CD4-positive, alpha-beta T cell treated with Interleukin-6 for 4 hours (primary cell): ENCODE results near the gene CPNE1.
"Not testable (repeated sequence)": the region's sequence is repeated elsewhere in the genome, so short reads cannot be mapped to it uniquely, and the experiment has no call there.

ENCODE experiments used
- DNase-seq: peaks from one replicate; pipeline ENCODE4 v3.0.0-alpha.2; 2020; ENCODE audit warnings: mixed read lengths

CPNE1 gene

GRCh38 chr20:35697696-35698297 is 33.1 kb upstream of the CPNE1 start:
- no peak for DNase-seq

GRCh38 chr20:35695978-35696377 is 31.3 kb upstream of the CPNE1 start:
- no peak for DNase-seq

DNA sequence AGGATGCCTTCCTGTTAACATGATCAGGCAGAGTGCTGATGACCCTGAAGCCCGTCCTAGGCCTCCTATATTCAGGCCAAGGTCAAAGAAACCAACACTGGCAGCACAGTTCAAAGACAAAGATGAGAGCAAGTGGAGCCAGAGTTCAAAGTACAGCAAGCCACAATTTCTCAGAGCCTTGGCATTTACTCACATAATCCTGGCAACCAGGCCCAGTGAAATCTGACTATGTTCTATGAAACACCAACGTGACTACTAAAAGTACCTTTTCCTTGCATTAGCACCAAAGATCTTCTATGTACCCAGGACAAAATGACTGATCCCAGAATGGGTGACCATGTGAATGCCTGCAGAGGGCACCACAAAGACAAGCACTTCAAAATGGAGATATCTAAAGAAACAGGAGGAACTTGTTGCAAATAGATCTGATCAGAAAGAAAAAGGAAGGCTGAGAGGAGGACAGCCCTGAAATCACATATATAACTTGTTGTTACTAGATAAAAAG is 30.6 kb upstream of the CPNE1 start:
- no peak for DNase-seq

DNA sequence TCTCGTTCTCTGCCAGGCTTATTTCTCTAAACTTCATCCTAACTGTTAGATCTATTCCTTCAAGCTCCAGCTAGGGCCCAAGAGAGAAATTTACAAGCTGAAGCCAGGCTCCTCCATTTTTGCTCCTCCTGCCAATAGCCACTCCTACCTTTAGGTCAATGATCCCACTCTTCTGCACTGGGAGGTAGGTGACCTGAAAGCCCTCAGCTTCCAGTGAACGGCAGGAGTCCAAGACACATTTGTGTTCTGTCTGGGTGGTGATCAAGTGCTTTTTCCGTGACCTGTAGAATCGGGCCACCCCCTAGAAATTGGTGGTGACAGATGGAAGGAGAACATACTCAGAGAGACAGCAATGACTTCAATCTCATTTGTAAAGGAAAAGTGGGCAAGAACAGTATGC is 25.6 kb upstream of the CPNE1 start:
- DNase-seq, result no peak

GRCh38 chr20:35686872-35687271 is 22.2 kb upstream of the CPNE1 start:
- not testable (repeated sequence) for DNase-seq

- DNase-seq, result not testable (repeated sequence)
These were observed 20.7 kb upstream of the CPNE1 start for GRCh38 chr20:35685368-35685767.

DNA sequence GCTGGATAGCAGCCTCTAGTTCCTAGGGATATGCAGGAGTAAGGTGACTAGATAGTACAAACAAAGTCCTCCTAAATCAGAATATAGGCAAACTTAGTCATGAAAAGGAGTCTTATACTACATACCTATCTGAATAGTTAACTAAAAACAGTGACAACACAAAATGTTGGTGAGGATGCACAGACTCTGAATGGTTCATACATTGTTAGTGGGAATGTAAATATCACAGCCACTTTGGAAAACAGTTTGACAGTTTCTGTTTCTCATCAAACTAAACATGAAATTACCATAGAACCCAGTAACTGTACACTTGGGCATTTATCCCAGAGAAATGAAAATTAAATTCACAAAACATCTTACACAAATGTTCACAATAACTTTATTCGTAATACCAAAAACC is 17.3 kb upstream of the CPNE1 start:
- no peak for DNase-seq

DNA sequence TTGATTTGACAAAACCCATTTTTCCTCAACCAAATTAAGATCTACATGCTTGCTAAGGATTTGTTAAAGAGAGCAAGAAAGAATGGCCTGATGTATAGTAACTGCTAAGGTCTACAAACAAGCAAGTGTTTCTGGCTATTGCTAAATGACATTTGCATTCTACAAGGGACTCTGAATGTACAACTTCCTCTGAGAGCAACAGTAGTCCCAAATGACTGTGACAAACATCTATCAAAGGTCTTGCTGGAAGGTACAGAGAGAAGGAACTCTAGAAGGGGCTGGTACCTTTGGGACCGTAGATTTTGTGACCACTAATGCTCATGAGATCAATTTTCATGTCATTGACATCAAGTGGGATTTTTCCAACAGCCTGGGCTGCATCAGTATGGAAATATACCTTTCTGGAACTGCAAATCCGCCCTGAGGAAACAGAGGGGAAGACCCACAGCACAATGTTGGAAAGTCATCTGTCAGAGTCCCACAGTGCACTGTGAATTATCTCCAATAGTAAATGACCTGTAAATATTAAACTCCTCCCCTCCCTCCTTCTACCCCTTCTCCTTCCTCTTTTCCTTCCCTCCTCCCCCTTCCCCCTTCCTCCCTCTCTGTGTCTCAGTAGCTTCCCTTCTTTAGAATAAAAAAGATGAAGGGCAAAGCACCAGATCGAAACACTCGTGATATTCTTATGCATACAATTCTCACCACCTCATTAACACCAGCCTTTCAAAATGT is 15.9 kb upstream of the CPNE1 start:
- DNase-seq, result no peak

DNA sequence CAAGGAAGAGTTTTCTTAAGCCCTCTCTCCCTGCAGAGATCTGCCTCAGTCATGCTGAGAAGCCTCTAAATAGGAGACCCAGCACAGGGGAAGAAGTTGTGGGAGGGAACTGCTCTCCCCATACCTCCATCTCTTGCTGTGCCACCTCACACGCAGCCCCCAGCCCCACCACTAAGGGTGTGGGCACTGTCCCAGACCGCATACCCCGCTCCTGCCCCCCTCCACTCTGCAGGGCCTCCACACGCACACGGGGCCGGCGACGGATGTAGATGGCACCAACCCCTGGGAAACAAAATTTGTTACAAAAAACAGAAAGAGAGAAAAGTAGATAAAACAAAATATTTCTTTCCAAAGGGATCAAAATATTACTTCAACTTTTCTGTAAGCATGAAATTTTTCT is 10.2 kb upstream of the CPNE1 start:
- no peak for DNase-seq

DNA sequence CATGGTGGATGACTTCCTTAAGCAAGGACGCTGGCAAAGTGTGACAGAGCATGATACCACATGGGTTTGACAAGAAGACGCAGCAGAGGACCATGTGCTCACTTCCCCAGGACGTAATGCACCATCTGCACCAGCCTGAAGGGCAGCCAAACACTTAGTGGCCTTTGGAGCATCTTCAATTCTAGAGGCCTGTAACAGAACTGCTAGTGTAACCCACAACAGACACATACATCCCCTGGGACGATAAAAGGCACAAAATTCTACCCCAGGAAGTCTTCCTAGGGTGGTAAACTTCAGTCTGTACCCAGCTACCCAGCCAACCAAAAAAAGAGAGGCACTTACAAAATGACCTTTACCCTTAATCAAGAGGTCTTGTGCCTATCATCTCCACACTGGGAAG is 9.2 kb upstream of the CPNE1 start:
- no peak for DNase-seq

DNA sequence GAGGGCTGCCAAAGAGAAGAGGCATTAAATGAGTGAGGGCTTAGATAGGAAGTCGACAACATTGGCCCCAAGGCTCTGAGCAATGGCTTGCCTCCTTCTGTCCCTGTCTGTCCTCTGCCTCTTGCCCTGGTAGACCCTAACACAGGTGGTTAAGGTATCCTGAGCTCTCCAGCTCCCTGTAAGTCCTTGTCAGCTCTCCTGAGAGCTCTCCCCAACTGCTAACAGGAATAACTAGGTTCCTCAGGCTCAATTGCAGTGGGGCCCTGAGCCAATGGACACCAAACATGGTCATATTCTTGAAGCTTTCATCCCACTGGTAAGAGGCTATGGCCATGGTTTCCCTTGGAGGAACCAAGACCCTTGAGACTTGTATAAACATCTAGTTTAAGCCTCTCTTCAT is 5.0 kb upstream of the CPNE1 start:
- DNase-seq, result no peak

- DNase-seq, result no peak
These were observed 4.5 kb upstream of the CPNE1 start for GRCh38 chr20:35669221-35669620.

- no peak for DNase-seq
These were observed 1.2 kb upstream of the CPNE1 start for GRCh38 chr20:35665949-35666288.

DNA sequence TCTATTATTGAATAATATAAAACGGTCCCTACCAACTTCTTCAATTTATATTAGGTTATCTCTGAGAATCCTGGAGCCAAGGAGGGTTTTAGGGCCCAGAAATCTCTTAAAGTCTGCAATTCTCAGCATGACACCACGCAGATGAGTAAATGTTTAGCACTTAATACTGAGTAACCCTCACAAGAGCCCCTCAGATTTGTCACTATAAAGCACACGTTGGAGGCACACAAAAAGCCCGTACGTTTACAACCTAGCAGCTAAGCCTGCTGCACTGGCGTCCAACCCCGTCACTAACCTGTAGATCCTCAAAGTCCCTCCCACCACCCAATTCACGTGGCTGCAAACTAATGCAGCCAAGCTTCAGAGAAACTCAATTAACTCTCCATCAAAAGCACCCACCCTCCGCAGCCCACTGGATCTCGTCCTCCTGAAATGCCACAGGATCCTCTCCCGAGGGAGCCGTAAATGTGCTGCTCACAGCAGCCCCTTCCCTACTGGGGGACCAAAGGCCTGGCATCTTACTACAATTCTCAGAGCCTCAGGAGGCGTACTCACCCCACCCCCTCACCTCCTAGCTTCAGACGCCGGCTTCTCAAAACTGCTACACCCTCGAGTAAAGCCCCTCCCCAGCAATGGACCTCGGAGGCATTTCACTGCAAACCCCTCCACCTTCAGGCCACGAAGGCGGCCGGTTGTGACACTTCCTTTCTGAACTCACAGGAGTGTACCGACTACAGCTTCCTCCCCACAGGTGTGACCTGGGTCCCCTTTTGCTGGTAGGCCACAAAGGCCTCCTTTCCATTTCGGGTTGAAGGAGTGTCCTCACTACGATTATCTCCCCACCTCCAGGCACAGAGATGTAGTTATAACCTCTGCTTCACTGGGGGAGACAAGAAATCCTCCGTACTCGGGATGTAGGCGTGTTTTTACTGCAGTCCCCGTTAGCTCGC is 909 bp downstream of the CPNE1 start:
- peak; percentile 63 for DNase-seq

GRCh38 chr20:35662551-35662950 is 2.1 kb downstream of the CPNE1 start:
- no peak for DNase-seq

GRCh38 chr20:35661908-35662307 is 2.8 kb downstream of the CPNE1 start:
- DNase-seq, result no peak

GRCh38 chr20:35661053-35661452 is 3.6 kb downstream of the CPNE1 start:
- no peak for DNase-seq

DNA sequence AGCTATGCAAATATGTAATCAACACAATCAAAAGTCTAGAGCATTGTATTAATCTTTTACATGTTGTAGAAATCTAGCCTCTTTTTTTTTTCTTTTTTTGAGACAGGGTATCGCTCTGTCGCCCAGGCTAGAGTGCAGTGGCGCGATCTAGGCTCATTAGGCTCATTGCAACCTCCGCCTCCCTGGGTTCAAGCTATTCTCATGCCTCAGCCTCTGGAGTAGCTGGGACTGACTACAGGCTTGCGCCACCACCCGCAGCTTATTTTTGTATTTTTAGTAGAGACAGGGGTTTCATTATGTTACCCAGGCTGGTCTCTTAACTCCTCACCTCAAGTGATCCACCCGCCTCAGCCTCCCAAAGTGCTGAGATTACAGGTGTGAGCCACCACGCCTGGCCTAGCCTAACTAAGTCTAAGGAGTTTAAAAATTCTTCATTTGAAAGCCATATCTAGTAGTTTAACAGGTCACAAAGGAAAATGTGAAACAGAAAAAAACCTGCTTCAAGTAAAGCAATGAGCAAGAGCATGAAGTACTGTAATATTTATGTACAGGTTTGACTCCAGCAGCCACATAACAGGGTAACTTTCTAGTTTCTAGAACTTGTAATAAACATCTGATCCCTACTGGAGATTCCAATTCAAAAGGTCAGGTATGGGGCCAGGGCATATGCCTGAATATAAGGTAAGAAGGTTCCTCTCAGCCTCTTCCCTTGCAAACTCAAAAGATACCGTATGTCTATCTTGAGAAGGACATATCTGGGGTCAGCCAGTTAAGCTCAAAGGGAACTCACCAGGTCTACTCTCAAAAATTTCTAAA is 4.4 kb downstream of the CPNE1 start:
- no peak for DNase-seq

GRCh38 chr20:35657271-35657670 is 7.4 kb downstream of the CPNE1 start:
- no peak for DNase-seq

- no peak for DNase-seq
These were observed 10.3 kb downstream of the CPNE1 start for GRCh38 chr20:35654415-35654814.

- no peak for DNase-seq
These were observed 10.8 kb downstream of the CPNE1 start for GRCh38 chr20:35653893-35654292.

GRCh38 chr20:35653430-35653734 is 11.3 kb downstream of the CPNE1 start:
- DNase-seq, result no peak
